ENCODE data around the gene ITPR3. TPM values are rescaled to one million over a fixed set of nuclear protein-coding genes. Genes with fewer than 3 reads are reported as not detected.

ITPR3 gene
- total and polyA plus RNA-seq, 4 donors, result 0.49 to 2.8 (median 0.71) TPM

DNA sequence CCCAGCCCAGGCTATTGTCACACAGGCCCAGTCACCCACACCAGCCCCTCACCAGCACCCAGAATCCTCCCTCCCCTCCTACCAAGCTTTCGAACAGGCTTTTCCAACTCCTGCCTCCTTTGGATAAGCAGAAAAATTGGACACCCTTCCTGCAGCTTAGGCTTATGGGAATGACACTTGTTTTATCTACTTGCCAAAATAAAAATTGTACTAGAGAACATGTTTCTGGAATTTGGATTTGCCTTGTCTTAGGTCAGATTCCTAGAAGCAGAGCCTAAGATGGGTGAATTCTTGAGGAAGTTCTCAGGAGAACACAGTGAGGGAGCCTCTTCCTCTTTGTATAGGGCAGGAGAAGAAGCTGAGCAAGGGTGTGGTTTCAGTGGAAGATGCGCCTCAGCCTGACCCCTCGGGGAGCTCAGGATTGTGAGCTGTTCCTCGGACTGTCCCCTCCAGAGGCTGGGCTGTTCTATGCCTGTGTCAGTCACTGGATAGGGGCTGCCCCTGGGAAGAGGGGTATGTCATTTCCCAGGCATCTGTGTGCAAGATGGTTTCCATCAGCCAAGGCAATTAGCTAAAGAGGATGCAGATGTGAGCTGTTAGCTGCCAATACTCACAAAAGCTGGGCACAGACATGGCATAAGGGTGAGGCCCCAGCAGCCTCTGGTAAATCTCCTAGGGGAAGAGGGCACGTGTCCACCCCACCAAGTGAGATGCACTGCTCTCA is 33.9 kb downstream of the ITPR3 start:
- Histone ChIP-seq H3K27ac (ENCODE audit: low read depth in 1 of 2, low read length in 2 of 2) (no peak overlapping the region), H3K9me3 (ENCODE audit: control insufficient read depth in 4 of 4, low read length in 3 of 4) (no peaks in the 10 kb centered on the region), H3K9ac (ENCODE audit: low read depth in 1 of 2, low read length in 2 of 2) (no peak overlapping the region), H3K36me3 (ENCODE audit: control insufficient read depth in 4 of 4, insufficient read depth in 3 of 4, low read depth in 1 of 4, low read length in 3 of 4) (no peaks in the 10 kb centered on the region), H3K4me1 (ENCODE audit: control insufficient read depth in 4 of 4, insufficient read depth in 4 of 4, low read length in 3 of 4) (no peaks in the 10 kb centered on the region), H3K4me3 (ENCODE audit: low read depth in 1 of 3, low read length in 3 of 3) (no peak overlapping the region), H3K27me3 (ENCODE audit: control insufficient read depth in 4 of 4, insufficient read depth in 4 of 4, low read length in 3 of 4) (no peaks in the 10 kb centered on the region)
- DNase-seq (ENCODE audit: low spot score), result no peak
- 68% methylated on average over 5 of the region's 5 CpGs for whole genome bisulfite sequencing
- no peak for TF ChIP-seq RAD21 (IDR thresholded peaks at IDR 0.05)

DNA sequence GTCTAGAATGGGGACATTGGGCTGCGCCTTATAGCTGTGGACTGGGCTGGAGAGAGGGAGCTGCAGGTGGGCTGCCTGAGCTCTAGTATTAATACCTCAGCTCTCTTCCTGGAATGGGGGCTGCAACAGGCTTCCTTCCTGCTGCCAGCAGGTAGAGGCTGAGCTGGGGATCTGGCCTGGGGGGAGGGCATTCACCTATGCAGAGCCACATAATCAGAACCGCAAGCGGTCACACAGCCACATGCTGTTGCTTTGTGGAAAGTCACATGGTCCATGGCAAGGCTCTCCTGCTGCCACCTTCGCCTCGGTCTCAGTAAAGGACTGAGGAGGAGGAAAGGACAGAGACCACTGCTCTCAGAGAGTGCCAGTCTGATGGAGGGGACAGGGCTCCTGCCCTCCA is 35.7 kb downstream of the ITPR3 start:
- TF ChIP-seq FOXA2 (IDR thresholded peaks at IDR 0.05) (no peak), EGR1 (IDR thresholded peaks at IDR 0.05; ENCODE audit: low read depth in 2 of 2) (no peak), RXRA (IDR thresholded peaks at IDR 0.05) (no peak), YY1 (IDR thresholded peaks at IDR 0.05) (no peak), JUND (IDR thresholded peaks at IDR 0.05) (no peak), FOXA1 (IDR thresholded peaks at IDR 0.05) (no peak), HNF4A (conservative IDR thresholded peaks at IDR 0.05) (no peak), TAF1 (conservative IDR thresholded peaks at IDR 0.05) (no peak), SP1 (IDR thresholded peaks at IDR 0.05) (no peak), GABPA (IDR thresholded peaks at IDR 0.05 in 1 of 2, conservative IDR thresholded peaks at IDR 0.05 in 1 of 2) (no peak), NR2F2 (IDR thresholded peaks at IDR 0.05) (no peak), RAD21 (IDR thresholded peaks at IDR 0.05) (no peak)
- TF ChIP-seq, protein P1, sequence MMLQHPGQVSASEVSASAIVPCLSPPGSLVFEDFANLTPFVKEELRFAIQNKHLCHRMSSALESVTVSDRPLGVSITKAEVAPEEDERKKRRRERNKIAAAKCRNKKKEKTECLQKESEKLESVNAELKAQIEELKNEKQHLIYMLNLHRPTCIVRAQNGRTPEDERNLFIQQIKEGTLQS (IDR thresholded peaks at IDR 0.05), result no peak
- TF ChIP-seq, protein P2, sequence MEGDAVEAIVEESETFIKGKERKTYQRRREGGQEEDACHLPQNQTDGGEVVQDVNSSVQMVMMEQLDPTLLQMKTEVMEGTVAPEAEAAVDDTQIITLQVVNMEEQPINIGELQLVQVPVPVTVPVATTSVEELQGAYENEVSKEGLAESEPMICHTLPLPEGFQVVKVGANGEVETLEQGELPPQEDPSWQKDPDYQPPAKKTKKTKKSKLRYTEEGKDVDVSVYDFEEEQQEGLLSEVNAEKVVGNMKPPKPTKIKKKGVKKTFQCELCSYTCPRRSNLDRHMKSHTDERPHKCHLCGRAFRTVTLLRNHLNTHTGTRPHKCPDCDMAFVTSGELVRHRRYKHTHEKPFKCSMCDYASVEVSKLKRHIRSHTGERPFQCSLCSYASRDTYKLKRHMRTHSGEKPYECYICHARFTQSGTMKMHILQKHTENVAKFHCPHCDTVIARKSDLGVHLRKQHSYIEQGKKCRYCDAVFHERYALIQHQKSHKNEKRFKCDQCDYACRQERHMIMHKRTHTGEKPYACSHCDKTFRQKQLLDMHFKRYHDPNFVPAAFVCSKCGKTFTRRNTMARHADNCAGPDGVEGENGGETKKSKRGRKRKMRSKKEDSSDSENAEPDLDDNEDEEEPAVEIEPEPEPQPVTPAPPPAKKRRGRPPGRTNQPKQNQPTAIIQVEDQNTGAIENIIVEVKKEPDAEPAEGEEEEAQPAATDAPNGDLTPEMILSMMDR (IDR thresholded peaks at IDR 0.05; ENCODE audit: low read depth, low read length, missing input control), result no peak
- TF ChIP-seq, protein P3, sequence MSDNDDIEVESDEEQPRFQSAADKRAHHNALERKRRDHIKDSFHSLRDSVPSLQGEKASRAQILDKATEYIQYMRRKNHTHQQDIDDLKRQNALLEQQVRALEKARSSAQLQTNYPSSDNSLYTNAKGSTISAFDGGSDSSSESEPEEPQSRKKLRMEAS (IDR thresholded peaks at IDR 0.05), result no peak
- TF ChIP-seq, protein P4, sequence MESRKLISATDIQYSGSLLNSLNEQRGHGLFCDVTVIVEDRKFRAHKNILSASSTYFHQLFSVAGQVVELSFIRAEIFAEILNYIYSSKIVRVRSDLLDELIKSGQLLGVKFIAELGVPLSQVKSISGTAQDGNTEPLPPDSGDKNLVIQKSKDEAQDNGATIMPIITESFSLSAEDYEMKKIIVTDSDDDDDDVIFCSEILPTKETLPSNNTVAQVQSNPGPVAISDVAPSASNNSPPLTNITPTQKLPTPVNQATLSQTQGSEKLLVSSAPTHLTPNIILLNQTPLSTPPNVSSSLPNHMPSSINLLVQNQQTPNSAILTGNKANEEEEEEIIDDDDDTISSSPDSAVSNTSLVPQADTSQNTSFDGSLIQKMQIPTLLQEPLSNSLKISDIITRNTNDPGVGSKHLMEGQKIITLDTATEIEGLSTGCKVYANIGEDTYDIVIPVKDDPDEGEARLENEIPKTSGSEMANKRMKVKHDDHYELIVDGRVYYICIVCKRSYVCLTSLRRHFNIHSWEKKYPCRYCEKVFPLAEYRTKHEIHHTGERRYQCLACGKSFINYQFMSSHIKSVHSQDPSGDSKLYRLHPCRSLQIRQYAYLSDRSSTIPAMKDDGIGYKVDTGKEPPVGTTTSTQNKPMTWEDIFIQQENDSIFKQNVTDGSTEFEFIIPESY (IDR thresholded peaks at IDR 0.05), result no peak
- TF ChIP-seq, protein P5, sequence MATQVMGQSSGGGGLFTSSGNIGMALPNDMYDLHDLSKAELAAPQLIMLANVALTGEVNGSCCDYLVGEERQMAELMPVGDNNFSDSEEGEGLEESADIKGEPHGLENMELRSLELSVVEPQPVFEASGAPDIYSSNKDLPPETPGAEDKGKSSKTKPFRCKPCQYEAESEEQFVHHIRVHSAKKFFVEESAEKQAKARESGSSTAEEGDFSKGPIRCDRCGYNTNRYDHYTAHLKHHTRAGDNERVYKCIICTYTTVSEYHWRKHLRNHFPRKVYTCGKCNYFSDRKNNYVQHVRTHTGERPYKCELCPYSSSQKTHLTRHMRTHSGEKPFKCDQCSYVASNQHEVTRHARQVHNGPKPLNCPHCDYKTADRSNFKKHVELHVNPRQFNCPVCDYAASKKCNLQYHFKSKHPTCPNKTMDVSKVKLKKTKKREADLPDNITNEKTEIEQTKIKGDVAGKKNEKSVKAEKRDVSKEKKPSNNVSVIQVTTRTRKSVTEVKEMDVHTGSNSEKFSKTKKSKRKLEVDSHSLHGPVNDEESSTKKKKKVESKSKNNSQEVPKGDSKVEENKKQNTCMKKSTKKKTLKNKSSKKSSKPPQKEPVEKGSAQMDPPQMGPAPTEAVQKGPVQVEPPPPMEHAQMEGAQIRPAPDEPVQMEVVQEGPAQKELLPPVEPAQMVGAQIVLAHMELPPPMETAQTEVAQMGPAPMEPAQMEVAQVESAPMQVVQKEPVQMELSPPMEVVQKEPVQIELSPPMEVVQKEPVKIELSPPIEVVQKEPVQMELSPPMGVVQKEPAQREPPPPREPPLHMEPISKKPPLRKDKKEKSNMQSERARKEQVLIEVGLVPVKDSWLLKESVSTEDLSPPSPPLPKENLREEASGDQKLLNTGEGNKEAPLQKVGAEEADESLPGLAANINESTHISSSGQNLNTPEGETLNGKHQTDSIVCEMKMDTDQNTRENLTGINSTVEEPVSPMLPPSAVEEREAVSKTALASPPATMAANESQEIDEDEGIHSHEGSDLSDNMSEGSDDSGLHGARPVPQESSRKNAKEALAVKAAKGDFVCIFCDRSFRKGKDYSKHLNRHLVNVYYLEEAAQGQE (IDR thresholded peaks at IDR 0.05), result no peak
- no peak overlapping the region for H3K27ac ChIP-seq (ENCODE audit: low read depth in 1 of 2, low read length in 2 of 2)
- DNase-seq (ENCODE audit: low spot score), result no peak
- no peaks in the 10 kb centered on the region for H3K9me3 ChIP-seq (ENCODE audit: control insufficient read depth in 4 of 4, low read length in 3 of 4)
- H3K4me1 ChIP-seq (ENCODE audit: control insufficient read depth in 4 of 4, insufficient read depth in 4 of 4, low read length in 3 of 4), result no peaks in the 10 kb centered on the region
- no peak overlapping the region for H3K4me3 ChIP-seq (ENCODE audit: low read depth in 1 of 3, low read length in 3 of 3)
- no peaks in the 10 kb centered on the region for H3K27me3 ChIP-seq (ENCODE audit: control insufficient read depth in 4 of 4, insufficient read depth in 4 of 4, low read length in 3 of 4)
- H3K9ac ChIP-seq (ENCODE audit: low read depth in 1 of 2, low read length in 2 of 2), result no peak overlapping the region
- no peaks in the 10 kb centered on the region for H3K36me3 ChIP-seq (ENCODE audit: control insufficient read depth in 4 of 4, insufficient read depth in 3 of 4, low read depth in 1 of 4, low read length in 3 of 4)
- WGBS, result 80% methylated on average over 5 of the region's 5 CpGs
